GM18502 (cell line): ENCODE data around the gene ZNF117.
"Not testable (repeated sequence)": the region's sequence is repeated elsewhere in the genome, so short reads cannot be mapped to it uniquely, and the experiment has no call there.

Source experiments
- ATAC-seq: cut with Tn5 transposase; IDR thresholded peaks from one replicate; pipeline ENCODE4 v1.9.1; 2021; ENCODE audit warnings: mild to moderate bottlenecking; ENCODE audit not compliant: unreplicated experiment, poor library complexity

ZNF117 gene

DNA sequence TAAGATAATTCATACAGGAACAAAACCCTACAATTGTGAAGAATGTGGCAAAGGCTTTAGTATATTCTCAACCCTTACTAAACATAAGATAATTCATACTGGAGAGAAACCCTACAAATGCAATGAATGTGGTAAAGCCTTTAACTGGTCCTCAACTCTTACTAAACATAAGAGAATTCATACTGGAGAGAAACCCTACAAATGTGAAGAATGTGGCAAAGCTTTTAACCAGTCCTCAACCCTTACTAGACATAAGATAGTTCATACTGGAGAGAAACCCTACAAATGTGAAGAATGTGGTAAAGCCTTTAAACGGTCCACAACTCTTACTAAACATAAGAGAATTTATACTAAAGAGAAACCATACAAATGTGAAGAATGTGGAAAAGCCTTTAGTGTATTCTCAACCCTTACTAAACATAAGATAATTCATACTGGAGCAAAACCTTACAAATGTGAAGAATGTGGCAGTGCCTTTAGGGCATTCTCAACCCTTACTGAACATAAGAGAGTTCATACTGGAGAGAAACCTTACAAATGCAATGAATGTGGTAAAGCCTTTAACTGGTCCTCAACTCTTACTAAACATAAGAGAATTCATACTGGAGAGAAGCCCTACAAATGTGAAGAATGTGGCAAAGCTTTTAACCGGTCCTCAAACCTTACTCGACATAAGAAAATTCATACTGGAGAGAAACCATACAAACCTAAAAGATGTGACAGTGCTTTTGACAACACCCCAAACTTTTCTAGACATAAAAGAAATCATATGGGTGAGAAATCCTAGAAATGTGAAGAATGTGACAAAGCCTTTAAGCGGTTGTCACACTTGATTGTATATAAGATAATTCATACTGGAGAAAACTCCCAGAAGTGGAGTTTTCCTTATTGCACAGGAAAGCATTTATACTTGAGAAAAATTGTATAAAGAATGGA is 62.3 kb downstream of the ZNF117 start:
- not testable (repeated sequence) for ATAC-seq
